ENCODE results near the gene HSPA4.
"Not testable (repeated sequence)": the region's sequence is repeated elsewhere in the genome, so short reads cannot be mapped to it uniquely, and the experiment has no call there.

The HSPA4 gene

DNA sequence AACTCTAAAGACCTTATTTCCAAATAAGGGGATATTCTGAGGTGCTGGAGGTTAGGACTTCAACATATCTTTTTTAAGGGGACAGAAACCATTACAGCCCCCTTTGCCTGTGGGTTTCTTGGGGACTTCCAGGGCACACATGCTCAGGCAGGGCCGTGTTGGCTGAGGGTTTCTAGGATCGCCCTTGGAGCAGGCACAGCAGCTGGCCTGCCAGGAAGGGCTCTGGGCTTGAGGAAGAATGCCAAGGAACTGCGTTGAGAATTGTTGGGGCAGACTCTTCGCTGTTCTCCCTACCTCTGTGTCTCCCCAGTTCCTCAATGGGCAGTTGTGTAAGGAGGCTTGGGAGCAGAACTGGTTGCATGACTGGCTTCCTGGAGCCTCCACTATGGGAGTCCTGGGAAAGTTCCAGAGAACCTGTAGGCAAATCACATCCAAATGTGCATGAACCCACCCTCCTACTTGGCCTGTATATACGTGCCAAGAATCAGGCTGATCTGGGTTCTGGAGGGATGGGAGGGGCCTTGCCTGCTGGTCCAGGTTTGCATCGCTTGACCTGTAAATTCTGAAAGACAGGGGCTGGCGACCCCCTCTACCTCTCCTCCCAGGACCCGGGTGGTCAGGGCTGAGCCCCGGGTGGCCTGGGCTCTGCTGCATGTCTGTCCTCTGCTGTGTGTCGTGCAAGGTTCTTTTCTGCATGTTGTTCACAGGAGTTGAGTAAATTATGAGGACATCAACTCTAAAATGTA is 65.5 kb downstream of the HSPA4 start:
- in situ Hi-C loops (cut with HindIII; ENCODE audit: low pct_ligation_motif_present, low pct_unique_long_range_greater_than_20kb, low sequenced_read_pairs) = no loop called here

DNA sequence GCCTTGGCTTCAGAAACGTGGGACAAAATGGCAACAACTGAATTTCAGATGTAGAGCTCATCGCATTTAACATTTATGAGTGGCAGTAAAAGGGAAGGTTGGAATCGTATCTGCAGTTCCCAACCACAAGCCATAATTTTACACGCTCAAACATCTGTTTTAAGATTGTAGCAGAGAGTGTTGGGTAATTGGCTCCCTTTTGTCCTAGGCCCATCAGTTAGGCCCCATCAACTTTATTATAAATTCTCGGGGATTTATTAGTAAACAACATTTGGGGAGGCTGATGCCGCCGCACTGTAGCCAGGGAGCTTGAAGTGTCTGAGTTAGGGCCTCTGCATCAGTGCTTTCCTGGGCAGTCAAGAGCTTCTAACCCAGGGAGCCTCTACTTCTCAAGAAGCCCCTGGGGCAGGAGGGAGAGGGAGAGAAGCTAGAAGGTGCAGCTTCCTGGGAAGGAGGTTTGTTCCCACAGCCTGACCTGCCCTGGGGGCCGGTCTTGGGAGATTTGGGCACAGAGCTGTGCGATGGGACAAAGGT is 66.2 kb downstream of the HSPA4 start:
- DNase-seq = no peak
- in situ Hi-C loops (cut with HindIII; ENCODE audit: low pct_ligation_motif_present, low pct_unique_long_range_greater_than_20kb, low sequenced_read_pairs) = no loop called here

More for the DNA sequence above, 65.5 kb downstream of the HSPA4 start:
- no peak for DNase-seq

DNA sequence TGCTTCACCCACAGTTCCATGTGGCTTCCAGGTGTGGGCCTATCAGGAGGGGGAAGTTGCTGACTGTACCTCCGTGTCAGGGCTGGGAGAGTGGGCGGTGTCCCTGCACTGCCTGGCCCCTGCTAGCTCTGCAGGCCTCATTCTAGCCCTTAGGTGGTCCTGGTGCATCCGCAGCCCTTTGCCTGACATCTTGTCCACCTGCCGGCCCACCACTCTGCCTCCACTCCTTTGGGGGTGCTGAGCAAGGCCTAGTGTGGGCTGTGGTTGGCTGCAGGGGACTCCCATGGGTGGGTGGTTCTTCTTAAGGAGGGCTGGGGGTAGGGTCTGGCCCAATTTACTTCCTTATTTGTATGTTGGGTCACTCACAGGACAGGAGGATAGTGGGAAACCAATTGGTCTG is 66.9 kb downstream of the HSPA4 start:
- no peak for DNase-seq
- in situ Hi-C loops (cut with HindIII; ENCODE audit: low pct_ligation_motif_present, low pct_unique_long_range_greater_than_20kb, low sequenced_read_pairs) = no loop called here

- in situ Hi-C loops (cut with HindIII; ENCODE audit: low pct_ligation_motif_present, low pct_unique_long_range_greater_than_20kb, low sequenced_read_pairs) = no loop called here
- DNase-seq = no peak
Observed at GRCh38 chr5:133119233-133119711, 67.5 kb downstream of the HSPA4 start.

- no peak for DNase-seq
- in situ Hi-C loops (cut with HindIII; ENCODE audit: low pct_ligation_motif_present, low pct_unique_long_range_greater_than_20kb, low sequenced_read_pairs) = no loop called here
Observed at GRCh38 chr5:133120156-133120750, 68.4 kb downstream of the HSPA4 start.

GRCh38 chr5:133121080-133121479 is 69.3 kb downstream of the HSPA4 start:
- no peak for DNase-seq
- in situ Hi-C loops (cut with HindIII; ENCODE audit: low pct_ligation_motif_present, low pct_unique_long_range_greater_than_20kb, low sequenced_read_pairs) = no loop called here

GRCh38 chr5:133121611-133122150 is 69.9 kb downstream of the HSPA4 start:
- DNase-seq = no peak

GRCh38 chr5:133122711-133123110 is 70.9 kb downstream of the HSPA4 start:
- in situ Hi-C loops (cut with HindIII; ENCODE audit: low pct_ligation_motif_present, low pct_unique_long_range_greater_than_20kb, low sequenced_read_pairs) = no loop called here
- no peak for DNase-seq

More at GRCh38 chr5:133121611-133122150, 69.9 kb downstream of the HSPA4 start:
- in situ Hi-C loops (cut with HindIII; ENCODE audit: low pct_ligation_motif_present, low pct_unique_long_range_greater_than_20kb, low sequenced_read_pairs) = no loop called here

- in situ Hi-C loops (cut with HindIII; ENCODE audit: low pct_ligation_motif_present, low pct_unique_long_range_greater_than_20kb, low sequenced_read_pairs) = no loop called here
- no peak for DNase-seq
Observed at GRCh38 chr5:133123297-133123696, 71.5 kb downstream of the HSPA4 start.

DNA sequence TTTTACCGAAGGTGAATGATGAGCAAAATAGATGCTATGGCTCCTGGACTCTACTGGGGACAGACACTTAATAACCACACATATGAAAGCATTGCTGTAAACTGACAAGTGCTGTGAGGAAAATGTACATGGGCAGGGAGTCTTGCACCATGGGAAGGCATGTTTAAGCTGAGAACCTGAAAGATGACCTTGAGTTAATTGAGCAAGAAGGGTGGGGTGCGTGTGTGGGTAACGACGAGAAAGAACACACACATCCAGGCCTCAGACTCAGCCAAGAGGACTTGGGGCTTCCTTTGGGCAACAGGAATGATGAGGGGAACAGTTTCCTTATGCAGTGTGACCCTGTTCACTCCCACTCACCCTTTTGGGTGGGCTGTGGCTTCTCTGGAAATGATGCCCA is 73.1 kb downstream of the HSPA4 start:
- in situ Hi-C loops (cut with HindIII; ENCODE audit: low pct_ligation_motif_present, low pct_unique_long_range_greater_than_20kb, low sequenced_read_pairs) = no loop called here
- DNase-seq = no peak

DNA sequence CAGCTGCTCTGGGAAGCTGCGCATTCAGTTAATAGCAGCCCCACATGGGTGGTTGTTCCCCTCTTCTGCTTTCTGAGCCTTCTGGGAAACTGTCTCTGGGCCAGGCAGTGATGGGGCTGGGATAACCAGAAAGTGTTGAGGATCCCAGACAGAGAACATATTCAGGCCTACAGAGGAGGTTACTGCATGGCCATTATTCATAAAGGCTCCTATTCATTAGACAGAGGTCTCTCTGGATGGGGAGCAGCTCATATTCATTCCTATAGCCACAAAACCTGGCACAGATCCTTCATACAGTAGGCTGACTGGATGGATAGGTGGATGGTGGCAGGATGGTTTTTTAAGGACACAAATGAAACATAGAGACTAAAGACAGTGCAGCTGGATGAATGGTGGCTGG is 76.3 kb downstream of the HSPA4 start:
- DNase-seq = no peak
- in situ Hi-C loops (cut with HindIII; ENCODE audit: low pct_ligation_motif_present, low pct_unique_long_range_greater_than_20kb, low sequenced_read_pairs) = no loop called here

DNA sequence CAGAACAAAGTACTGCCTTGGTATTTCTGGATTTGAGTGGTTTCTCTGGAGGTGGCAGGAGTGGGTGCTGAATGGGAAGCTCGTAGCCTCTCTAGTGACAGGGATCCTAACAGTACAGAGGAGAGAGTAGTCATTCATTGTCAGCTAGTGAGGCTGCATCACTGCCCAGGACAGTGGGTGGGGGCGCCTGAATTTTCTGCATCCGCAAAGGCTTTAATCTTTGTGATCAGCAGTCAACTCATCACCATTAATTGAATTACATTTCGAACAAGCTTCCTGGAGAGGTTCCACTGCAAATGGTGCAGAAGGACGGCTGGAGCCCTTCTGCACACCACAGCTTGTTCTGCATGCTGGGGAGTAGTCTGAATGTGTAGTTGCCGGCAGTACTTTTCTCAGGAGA is 77.5 kb downstream of the HSPA4 start:
- in situ Hi-C loops (cut with HindIII; ENCODE audit: low pct_ligation_motif_present, low pct_unique_long_range_greater_than_20kb, low sequenced_read_pairs) = no loop called here
- DNase-seq = no peak

- DNase-seq = no peak
- in situ Hi-C loops (cut with HindIII; ENCODE audit: low pct_ligation_motif_present, low pct_unique_long_range_greater_than_20kb, low sequenced_read_pairs) = no loop called here
Observed at GRCh38 chr5:133129950-133130349, 78.1 kb downstream of the HSPA4 start.

- in situ Hi-C loops (cut with HindIII; ENCODE audit: low pct_ligation_motif_present, low pct_unique_long_range_greater_than_20kb, low sequenced_read_pairs) = no loop called here
- DNase-seq = no peak
Observed at GRCh38 chr5:133130387-133131118, 78.7 kb downstream of the HSPA4 start.

- no peak for DNase-seq
- in situ Hi-C loops (cut with HindIII; ENCODE audit: low pct_ligation_motif_present, low pct_unique_long_range_greater_than_20kb, low sequenced_read_pairs) = no loop called here
Observed at GRCh38 chr5:133132717-133133116, 80.9 kb downstream of the HSPA4 start.

DNA sequence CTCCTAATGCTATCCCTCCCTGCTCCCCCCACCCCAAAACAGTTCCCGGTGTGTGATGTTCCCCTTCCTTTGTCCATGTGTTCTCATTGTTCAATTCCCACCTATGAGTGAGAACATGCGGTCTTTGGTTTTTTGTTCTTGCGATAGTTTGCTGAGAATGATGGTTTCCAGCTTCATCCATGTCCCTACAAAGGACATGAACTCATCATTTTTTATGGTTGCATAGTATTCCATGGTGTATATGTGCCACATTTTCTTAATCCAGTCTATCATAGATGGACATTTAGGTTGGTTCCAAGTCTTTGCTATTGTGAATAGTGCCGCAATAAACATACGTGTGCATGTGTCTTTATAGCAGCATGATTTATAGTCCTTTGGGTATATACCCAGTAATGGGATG is 81.4 kb downstream of the HSPA4 start:
- DNase-seq; in situ Hi-C loops (cut with HindIII; ENCODE audit: low pct_ligation_motif_present, low pct_unique_long_range_greater_than_20kb, low sequenced_read_pairs): not testable (repeated sequence)

GRCh38 chr5:133136890-133137289 is 85.1 kb downstream of the HSPA4 start:
- in situ Hi-C loops (cut with HindIII; ENCODE audit: low pct_ligation_motif_present, low pct_unique_long_range_greater_than_20kb, low sequenced_read_pairs); DNase-seq: not testable (repeated sequence)

DNA sequence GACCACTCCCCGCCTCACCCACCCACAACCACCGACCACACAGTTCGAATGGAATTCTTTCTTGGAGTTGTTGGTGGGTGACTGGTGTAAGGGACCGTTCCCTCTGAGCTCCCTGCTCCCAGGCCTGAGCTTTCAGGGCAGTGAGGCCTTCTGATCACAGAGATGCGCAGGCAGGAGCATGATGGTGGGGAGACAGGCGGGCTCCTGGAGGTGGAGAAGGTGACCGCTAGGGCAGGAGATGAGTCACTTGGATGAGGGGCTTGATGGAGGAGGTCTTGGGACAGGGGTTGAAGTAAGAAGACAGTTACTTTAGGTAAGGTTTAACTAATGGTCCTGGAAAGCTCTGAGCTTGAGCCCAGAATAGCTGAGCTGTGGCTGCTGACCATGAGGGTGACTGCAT is 88.5 kb downstream of the HSPA4 start:
- in situ Hi-C loops (cut with HindIII; ENCODE audit: low pct_ligation_motif_present, low pct_unique_long_range_greater_than_20kb, low sequenced_read_pairs) = no loop called here
- no peak for DNase-seq

- no peak for DNase-seq
- in situ Hi-C loops (cut with HindIII; ENCODE audit: low pct_ligation_motif_present, low pct_unique_long_range_greater_than_20kb, low sequenced_read_pairs) = no loop called here
Observed at GRCh38 chr5:133141746-133142145, 89.9 kb downstream of the HSPA4 start.

Measured in ACHN (cell line).